Sigmoid colon (tissue), 4 donors: Measurements from ENCODE around the gene NOL9.

Source experiments
- EP300 ChIP-seq, 4 donors: sonication (generic); formaldehyde crosslinking; IDR thresholded peaks; one replicate each; pipeline ENCODE4 v1.6.1; 2017; ENCODE audit warnings: antibody characterized with exemption in 4 of 4
- POLR2AphosphoS5 ChIP-seq, 4 donors: sonication (generic); formaldehyde crosslinking; IDR thresholded peaks; one replicate each; pipeline ENCODE4 v1.6.1; 2017; ENCODE audit warnings: antibody characterized with exemption in 4 of 4
- TF ChIP-seq, protein P1 (sequence below), 4 experiments: fragments of 450-650 bp in 3 of 4; fragments of 200-600 bp in 1 of 4; IDR thresholded peaks; one replicate each; pipeline ENCODE4 v1.5.1; 2016 to 2019; ENCODE audit warnings: antibody characterized with exemption in 4 of 4, mild to moderate bottlenecking in 3 of 4, moderate library complexity in 2 of 4

DNA sequence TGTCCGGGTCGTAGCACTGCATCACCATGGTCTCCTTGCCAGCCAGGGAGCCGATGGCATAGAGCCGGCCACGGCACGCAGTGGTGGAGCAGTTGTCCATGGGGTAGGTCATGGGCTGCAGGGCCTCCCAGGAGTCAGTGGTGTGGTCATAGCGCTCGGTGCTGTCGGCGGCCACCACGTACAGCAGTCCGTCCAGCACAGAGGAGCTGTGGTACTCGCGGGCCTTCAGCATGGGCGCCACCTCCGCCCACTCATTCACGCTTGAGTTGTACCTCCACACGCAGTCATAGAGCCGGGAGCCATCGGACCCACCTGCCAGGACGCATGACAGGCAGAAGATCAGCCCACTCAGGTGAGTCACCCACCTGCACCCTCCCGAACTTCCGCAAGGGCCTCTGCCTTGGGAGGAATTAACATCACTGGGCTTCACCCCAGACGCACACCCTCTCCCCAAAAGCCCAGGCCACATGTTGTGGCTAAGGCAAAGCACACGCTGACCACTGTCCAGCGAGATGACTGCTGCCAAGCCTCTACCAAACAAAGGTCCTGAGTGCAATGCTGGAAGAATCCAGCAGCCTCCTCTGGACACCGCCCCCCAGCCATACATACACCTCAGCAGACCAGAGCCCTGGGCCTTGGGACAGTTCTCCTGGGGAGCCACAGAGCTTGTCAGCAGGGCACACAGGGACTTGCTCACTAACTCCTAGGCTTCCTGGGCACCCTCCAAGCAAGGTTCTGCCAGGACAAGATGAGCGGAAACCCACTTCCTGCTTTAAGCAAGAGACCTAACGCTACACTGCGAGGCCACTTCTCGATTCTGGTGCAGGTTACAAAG lies 45.0 kb upstream of the NOL9 start:
- TF ChIP-seq, protein P1, sequence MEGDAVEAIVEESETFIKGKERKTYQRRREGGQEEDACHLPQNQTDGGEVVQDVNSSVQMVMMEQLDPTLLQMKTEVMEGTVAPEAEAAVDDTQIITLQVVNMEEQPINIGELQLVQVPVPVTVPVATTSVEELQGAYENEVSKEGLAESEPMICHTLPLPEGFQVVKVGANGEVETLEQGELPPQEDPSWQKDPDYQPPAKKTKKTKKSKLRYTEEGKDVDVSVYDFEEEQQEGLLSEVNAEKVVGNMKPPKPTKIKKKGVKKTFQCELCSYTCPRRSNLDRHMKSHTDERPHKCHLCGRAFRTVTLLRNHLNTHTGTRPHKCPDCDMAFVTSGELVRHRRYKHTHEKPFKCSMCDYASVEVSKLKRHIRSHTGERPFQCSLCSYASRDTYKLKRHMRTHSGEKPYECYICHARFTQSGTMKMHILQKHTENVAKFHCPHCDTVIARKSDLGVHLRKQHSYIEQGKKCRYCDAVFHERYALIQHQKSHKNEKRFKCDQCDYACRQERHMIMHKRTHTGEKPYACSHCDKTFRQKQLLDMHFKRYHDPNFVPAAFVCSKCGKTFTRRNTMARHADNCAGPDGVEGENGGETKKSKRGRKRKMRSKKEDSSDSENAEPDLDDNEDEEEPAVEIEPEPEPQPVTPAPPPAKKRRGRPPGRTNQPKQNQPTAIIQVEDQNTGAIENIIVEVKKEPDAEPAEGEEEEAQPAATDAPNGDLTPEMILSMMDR (IDR thresholded peaks at IDR 0.05) = no peak
- TF ChIP-seq POLR2AphosphoS5 (IDR thresholded peaks at IDR 0.05) (no peak), EP300 (IDR thresholded peaks at IDR 0.05) (no peak)
